K562 (cell line): ENCODE data around the gene CEBPE. TPM values are rescaled to one million over a fixed set of nuclear protein-coding genes. Genes with fewer than 3 reads are reported as not detected.

Source experiments
- ATAC-seq: fragments of 200-7000 bp; cut with Tn5 transposase; 3 replicates; pipeline ENCODE4 v1.9.1; 2020; ENCODE audit warnings: moderate library complexity
- BruUV-seq: library from RNA; stranded (reverse); fragments of 400-500 nt; replicated peaks from 2 replicates; lab custom pipeline; 2021; lab: Mats Ljungman, UMichigan
- CTCF ChIA-PET: fragments of 300-600 bp; formaldehyde crosslinking; extraction: SDS; loops from one replicate; lab custom pipeline; 2021; ENCODE audit warnings: low intra/inter-chr PET ratio; lab: Yijun Ruan, JAX
- POLR2A ChIA-PET: fragments of 300-600, 350-650 bp; sonication (Branson Sonifier 250); formaldehyde crosslinking; extraction: SDS; loops from one replicate; lab custom pipeline; 2021; ENCODE audit warnings: antibody characterized with exemption, inconsistent platforms; lab: Yijun Ruan, JAX
- DNase-seq, 4 experiments: peaks; one replicate each; pipeline versions ENCODE4 v3.0.0 to v3.0.0-alpha.2; 2011 to 2018; ENCODE audit warnings: low spot score in 3 of 4, mixed read lengths in 3 of 4; ENCODE audit errors: extremely low read depth in 1 of 4
- FAIRE-seq: peaks from 2 replicates; lab custom pipeline; 2011; peaks lifted over from hg19 to GRCh38; lab: Jason Lieb, UNC
- H2AFZ ChIP-seq: 2 replicates; pipeline ENCODE4 v1.6.0; 2011; ENCODE audit warnings: low read depth, low read length, control low read depth, inconsistent platforms
- H3K27ac ChIP-seq: fragments of 200-600 bp; 3 replicates; pipeline ENCODE4 v1.8.0; 2011; ENCODE audit warnings: low read depth, mild to moderate bottlenecking, control low read depth, inconsistent platforms, low read length, moderate library complexity, mixed read lengths; ENCODE audit errors: extremely low read depth
- H3K27me3 ChIP-seq, 2 experiments: fragments of 300-600 bp in 1 of 2; 2 replicates in 1 of 2; 3 replicates in 1 of 2; pipeline versions ENCODE4 v1.6.0 to v1.8.0; 2011; ENCODE audit warnings: inconsistent platforms in 2 of 2, low read length in 2 of 2, mild to moderate bottlenecking in 1 of 2, mixed read lengths in 1 of 2, moderate library complexity in 1 of 2; ENCODE audit not compliant: control insufficient read depth in 2 of 2, insufficient read depth in 2 of 2
- H3K36me3 ChIP-seq: fragments of 300-600 bp; 3 replicates; pipeline ENCODE4 v1.8.0; 2011; ENCODE audit warnings: mild to moderate bottlenecking, low read length, inconsistent platforms; ENCODE audit not compliant: control insufficient read depth, insufficient read depth
- H3K4me1 ChIP-seq, 2 experiments: fragments of 200-600 bp in 1 of 2; replicated peaks in 1 of 2; 2 replicates in 1 of 2; 3 replicates in 1 of 2; pipeline versions ENCODE4 v1.5.1 to v1.8.0; 2011; ENCODE audit warnings: inconsistent platforms in 2 of 2, low read length in 2 of 2, mild to moderate bottlenecking in 1 of 2, mixed read lengths in 1 of 2, moderate library complexity in 1 of 2; ENCODE audit not compliant: control insufficient read depth in 2 of 2, insufficient read depth in 2 of 2
- H3K4me2 ChIP-seq: 2 replicates; pipeline ENCODE4 v1.6.1; 2011; ENCODE audit warnings: low read length, control low read depth, inconsistent platforms, mixed read lengths; ENCODE audit not compliant: insufficient read depth
- H3K4me3 ChIP-seq: fragments of 200-600 bp; sonication (generic), shearing (Covaris generic); 2 replicates; pipeline ENCODE4 v1.5.1; 2016; ENCODE audit warnings: control low read depth, inconsistent platforms
- H3K79me2 ChIP-seq: fragments of 200-600 bp; 3 replicates; pipeline ENCODE4 v1.8.0; 2011; ENCODE audit warnings: low read length, inconsistent platforms; ENCODE audit not compliant: control insufficient read depth, insufficient read depth
- H3K9ac ChIP-seq, 2 experiments: 2 replicates each; pipeline versions ENCODE4 v1.6.0 to v1.6.1; 2011; ENCODE audit warnings: low read depth in 2 of 2, low read length in 2 of 2, control low read depth in 1 of 2, inconsistent platforms in 1 of 2, mild to moderate bottlenecking in 1 of 2, mixed read lengths in 1 of 2; ENCODE audit not compliant: insufficient read depth in 1 of 2
- H3K9me1 ChIP-seq: one replicate; pipeline ENCODE4 v1.6.0; 2011; ENCODE audit warnings: inconsistent platforms, mild to moderate bottlenecking, low read length, moderate library complexity; ENCODE audit not compliant: control insufficient read depth, insufficient read depth
- H3K9me3 ChIP-seq: replicated peaks from 2 replicates; pipeline ENCODE4 v1.5.1; 2011; ENCODE audit warnings: low read depth, low read length, inconsistent platforms; ENCODE audit not compliant: control insufficient read depth, insufficient read depth
- H4K20me1 ChIP-seq: replicated peaks from 2 replicates; pipeline ENCODE4 v1.6.1; 2011; ENCODE audit warnings: low read length, inconsistent platforms, mixed read lengths; ENCODE audit not compliant: control insufficient read depth, insufficient read depth
- MYBL2 ChIP-seq, 2 experiments: fragments of 450-650 bp in 1 of 2; sonication (generic) in 1 of 2; formaldehyde crosslinking in 1 of 2; IDR thresholded peaks; 2 replicates each; pipeline versions ENCODE4 v1.6.1 to v1.8.1; 2017 to 2022; ENCODE audit warnings: borderline replicate concordance in 1 of 2, inconsistent platforms in 1 of 2, low read depth in 1 of 2, mild to moderate bottlenecking in 1 of 2, missing genetic modification reagents in 1 of 2, moderate library complexity in 1 of 2
- NEUROD1 ChIP-seq: fragments of 150-350 bp; IDR thresholded peaks from 2 replicates; pipeline ENCODE4 v1.6.1; 2014; ENCODE audit warnings: borderline replicate concordance, low read length, low read depth; ENCODE audit not compliant: partially characterized antibody
- RBM17 ChIP-seq: fragments of 200-400 bp; formaldehyde crosslinking; IDR thresholded peaks from 2 replicates; pipeline ENCODE4 v1.6.1; 2017; ENCODE audit warnings: low read depth, mild to moderate bottlenecking, low read length, borderline replicate concordance
- ZKSCAN8 ChIP-seq: fragments of 200-800 bp; sonication (Bioruptor generic); IDR thresholded peaks from 2 replicates; pipeline ENCODE4 v1.6.1; 2016; ENCODE audit warnings: missing genetic modification characterization, missing compliant biosample characterization
- ZNF217 ChIP-seq: sonication (generic); formaldehyde crosslinking; IDR thresholded peaks from 2 replicates; pipeline ENCODE4 v1.8.0; 2022; ENCODE audit warnings: mild to moderate bottlenecking, missing genetic modification reagents
- WGBS: fragments of 100-300 bp; shearing (Covaris generic); methylation state at CpG from one replicate; pipeline ENCODE4 v1.1.6; 2016; ENCODE audit warnings: low coverage, mixed read lengths; ENCODE audit not compliant: insufficient coverage; ENCODE audit errors: missing lambda C conversion rate; 5-methylcytosine and 5-hydroxymethylcytosine counted together
- in situ Hi-C: fragments of 300-500 bp; cut with MboI; formaldehyde crosslinking; loops from 4 replicates; pipeline ENCODE4 v1.15.0; 2018; ENCODE audit warnings: inconsistent platforms, mixed read lengths
- intact Hi-C: fragments of 100-400 bp; cut with micrococcal nuclease; formaldehyde crosslinking; loops from 2 replicates; pipeline ENCODE4 v1.14.2; 2022
- polyA plus RNA-seq, 8 experiments: library from polyadenylated mRNA; depleted of rRNA in 4 of 8; stranded (reverse) in 5 of 8; unstranded in 3 of 8; fragments of >200 nt; fragmentation: Nextera tagmentation in 2 of 8; fragmentation: Illumina TruSeq in 1 of 8; extraction: Ambion mirVana in 2 of 8; extraction: Trizol in 1 of 8; gene quantifications; 2 replicates each; pipeline versions ENCODE4 v1.2.1 to v1.2.3, GENCODE V29; 2011 to 2014; ENCODE audit warnings: inconsistent platforms in 1 of 8, missing spikeins in 1 of 8
- total RNA-seq, 7 experiments: library from RNA; depleted of rRNA in 6 of 7; stranded (reverse); fragments of >200 nt in 6 of 7; fragmentation: Illumina TruSeq in 2 of 7; extraction: Trizol in 2 of 7; gene quantifications; 2 replicates each; pipeline versions ENCODE4 v1.2.1 to v1.2.3, GENCODE V29; 2011 to 2021; ENCODE audit warnings: low replicate concordance in 1 of 7

CEBPE gene
- total and polyA plus RNA-seq, 9 of the 15 experiments (the other 6 are each of a cell fraction or from before 2014, with no cell fraction given) = 0.09 to 0.15 (median 0.13) TPM; not detected in 6

GRCh38 chr14:23164949-23165348 is 45.9 kb upstream of the CEBPE start:
- H3K4me1 ChIP-seq = peaks cover 55 to 59% of the 10 kb centered on the region in 2 experiments
- no peaks in the 10 kb centered on the region for H4K20me1 ChIP-seq
- no peaks in the 10 kb centered on the region for H3K9me1 ChIP-seq
- no peak for ATAC-seq
- H3K79me2 ChIP-seq = no peaks in the 10 kb centered on the region
- no peaks in the 10 kb centered on the region for H3K9me3 ChIP-seq
- POLR2A ChIA-PET = interaction anchor here (1.5 kb wide), 1 partner anchor 25 kb away, joined by 3 read pairs; no protein-coding TSS in a partner anchor
- WGBS = 96% methylated on average over 5 of the region's 5 CpGs
- H2AFZ ChIP-seq = no peak overlapping the region
- TF ChIP-seq RBM17 (no peak), MYBL2 (IDR thresholded peaks at IDR 0.05; ENCODE audit: low read depth) (no peak), MYBL2 (CRISPR knock-in tag; IDR thresholded peaks at IDR 0.05; ENCODE audit: borderline replicate concordance) (no peak), ZKSCAN8 (CRISPR knock-in tag) (0 out of 2 replicates have a peak, but pooled peaks have one; percentile 8), ZNF217 (CRISPR knock-in tag) (no peak), NEUROD1 (no peak)
- FAIRE-seq = no peak
- no TSS peak for BruUV-seq
- no peaks in the 10 kb centered on the region for H3K27me3 ChIP-seq
- DNase-seq = no peak
- H3K27ac ChIP-seq = no peak overlapping the region
- peak overlapping the region in 1 of 2 experiments; percentile 68; a peak in 2 of 4 replicates for H3K9ac ChIP-seq
- CTCF ChIA-PET = no interaction called here
- intact Hi-C loops = loop anchor here (5.0 kb wide), 1 partner anchor 43 kb away; no protein-coding TSS in a partner anchor
- H3K4me2 ChIP-seq = no peak overlapping the region
- in situ Hi-C loops = no loop called here
- H3K36me3 ChIP-seq = no peaks in the 10 kb centered on the region; the same call in 2 of the 3 replicates
- H3K4me3 ChIP-seq = no peak overlapping the region
